IPS DF 6.9 (cell line): ENCODE data around the gene UGT1A5.

ENCODE experiments used
- DNase-seq: peaks from one replicate; pipeline ENCODE4 v3.0.0-alpha.2; 2013; ENCODE audit warnings: low read depth, low spot score
- H3K27ac ChIP-seq: one replicate; pipeline ENCODE4 v1.5.1; 2013; ENCODE audit warnings: low read length, control low read depth
- H3K27me3 ChIP-seq: 2 replicates; pipeline ENCODE4 v1.6.1; 2013; ENCODE audit warnings: mild to moderate bottlenecking, low read length; ENCODE audit not compliant: control insufficient read depth, insufficient read depth
- H3K36me3 ChIP-seq: 2 replicates; pipeline ENCODE4 v1.6.1; 2013; ENCODE audit warnings: low read length; ENCODE audit not compliant: control insufficient read depth, insufficient read depth
- H3K4me1 ChIP-seq: 2 replicates; pipeline ENCODE4 v1.6.1; 2013; ENCODE audit warnings: low read length; ENCODE audit not compliant: control insufficient read depth, insufficient read depth
- H3K4me3 ChIP-seq: 2 replicates; pipeline ENCODE4 v1.5.1; 2013; ENCODE audit warnings: mild to moderate bottlenecking, low read length
- H3K9me3 ChIP-seq: 2 replicates; pipeline ENCODE4 v1.6.1; 2013; ENCODE audit warnings: low read length, inconsistent platforms; ENCODE audit not compliant: control insufficient read depth, insufficient read depth
- WGBS: extraction: QIAGEN DNeasy Blood & Tissue Kit; methylation state at CpG from one replicate; pipeline ENCODE4 v1.1.7; 2013; ENCODE audit warnings: mixed read lengths, missing lambda C conversion rate; ENCODE audit not compliant: insufficient read length, insufficient coverage; 5-methylcytosine and 5-hydroxymethylcytosine counted together

The UGT1A5 gene

GRCh38 chr2:233807966-233808935 is 95.5 kb downstream of the UGT1A5 start:
- Histone ChIP-seq H3K27ac (no peak overlapping the region), H3K4me3 (no peak overlapping the region), H3K9me3 (no peaks in the 10 kb centered on the region), H3K36me3 (no peaks in the 10 kb centered on the region), H3K27me3 (no peaks in the 10 kb centered on the region), H3K4me1 (no peaks in the 10 kb centered on the region)
- WGBS: no CpG with 5 or more reads among the region's 10 CpGs
- DNase-seq: no peak

GRCh38 chr2:233810385-233810784 is 97.7 kb downstream of the UGT1A5 start:
- WGBS: no CpG with 5 or more reads among the region's 6 CpGs
- no peaks in the 10 kb centered on the region for H3K9me3 ChIP-seq
- no peaks in the 10 kb centered on the region for H3K36me3 ChIP-seq
- H3K4me1 ChIP-seq: no peaks in the 10 kb centered on the region
- no peak for DNase-seq
- H3K27ac ChIP-seq: no peak overlapping the region
- H3K27me3 ChIP-seq: no peaks in the 10 kb centered on the region
- no peak overlapping the region for H3K4me3 ChIP-seq

GRCh38 chr2:233811087-233811486 is 98.4 kb downstream of the UGT1A5 start:
- no CpG with 5 or more reads among the region's 4 CpGs for WGBS

GRCh38 chr2:233811732-233812131 is 99.0 kb downstream of the UGT1A5 start:
- no peaks in the 10 kb centered on the region for H3K27me3 ChIP-seq
- no peaks in the 10 kb centered on the region for H3K9me3 ChIP-seq
- no peaks in the 10 kb centered on the region for H3K36me3 ChIP-seq
- WGBS: no CpG with 5 or more reads among the region's 8 CpGs
- H3K27ac ChIP-seq: no peak overlapping the region
- DNase-seq: no peak
- no peak overlapping the region for H3K4me3 ChIP-seq
- no peaks in the 10 kb centered on the region for H3K4me1 ChIP-seq

More at GRCh38 chr2:233811087-233811486, 98.4 kb downstream of the UGT1A5 start:
- DNase-seq: no peak
- H3K4me3 ChIP-seq: no peak overlapping the region
- H3K4me1 ChIP-seq: no peaks in the 10 kb centered on the region
- H3K27me3 ChIP-seq: no peaks in the 10 kb centered on the region
- H3K36me3 ChIP-seq: no peaks in the 10 kb centered on the region
- H3K27ac ChIP-seq: no peak overlapping the region
- no peaks in the 10 kb centered on the region for H3K9me3 ChIP-seq

- Histone ChIP-seq H3K27ac (no peak overlapping the region), H3K4me3 (no peak overlapping the region), H3K4me1 (no peaks in the 10 kb centered on the region), H3K36me3 (no peaks in the 10 kb centered on the region), H3K9me3 (no peaks in the 10 kb centered on the region), H3K27me3 (no peaks in the 10 kb centered on the region)
- DNase-seq: no peak
- no CpG with 5 or more reads among the region's 3 CpGs for WGBS
Measured at GRCh38 chr2:233813236-233814055, 100.7 kb downstream of the UGT1A5 start.

GRCh38 chr2:233814056-233814835 is 101.5 kb downstream of the UGT1A5 start:
- H3K9me3 ChIP-seq: no peaks in the 10 kb centered on the region

GRCh38 chr2:233815861-233816260 is 103.2 kb downstream of the UGT1A5 start:
- Histone ChIP-seq H3K27me3 (no peaks in the 10 kb centered on the region), H3K9me3 (no peaks in the 10 kb centered on the region), H3K27ac (no peak overlapping the region), H3K36me3 (no peaks in the 10 kb centered on the region), H3K4me3 (no peak overlapping the region), H3K4me1 (no peaks in the 10 kb centered on the region)
- no CpG with 5 or more reads among the region's 6 CpGs for WGBS
- no peak for DNase-seq

More at GRCh38 chr2:233814056-233814835, 101.5 kb downstream of the UGT1A5 start:
- Histone ChIP-seq H3K27me3 (no peaks in the 10 kb centered on the region), H3K27ac (no peak overlapping the region), H3K36me3 (no peaks in the 10 kb centered on the region), H3K4me1 (no peaks in the 10 kb centered on the region), H3K4me3 (no peak overlapping the region)
- WGBS: no CpG with 5 or more reads among the region's 2 CpGs
- peak; percentile 31 for DNase-seq

- H3K4me3 ChIP-seq: no peak overlapping the region
Measured at GRCh38 chr2:233816334-233816733, 103.6 kb downstream of the UGT1A5 start.

GRCh38 chr2:233816771-233817170 is 104.1 kb downstream of the UGT1A5 start:
- H3K9me3 ChIP-seq: no peaks in the 10 kb centered on the region
- no peaks in the 10 kb centered on the region for H3K4me1 ChIP-seq
- no peaks in the 10 kb centered on the region for H3K27me3 ChIP-seq
- no peak overlapping the region for H3K4me3 ChIP-seq
- H3K36me3 ChIP-seq: no peaks in the 10 kb centered on the region
- no CpG with 5 or more reads among the region's 4 CpGs for WGBS
- DNase-seq: no peak
- H3K27ac ChIP-seq: no peak overlapping the region

More at GRCh38 chr2:233816334-233816733, 103.6 kb downstream of the UGT1A5 start:
- WGBS: no CpG with 5 or more reads among the region's 2 CpGs
- Histone ChIP-seq H3K4me1 (no peaks in the 10 kb centered on the region), H3K27ac (no peak overlapping the region), H3K36me3 (no peaks in the 10 kb centered on the region), H3K27me3 (no peaks in the 10 kb centered on the region), H3K9me3 (no peaks in the 10 kb centered on the region)
- DNase-seq: no peak
